Superior temporal gyrus (tissue), 1 donor: ENCODE measurements around the gene DNLZ.
A peak's percentile ranks its signal among the peaks of the same experiment; 100 is the strongest.
"Not testable (repeated sequence)": the region's sequence is repeated elsewhere in the genome, so short reads cannot be mapped to it uniquely, and the experiment has no call there.

Source experiments
- DNase-seq: peaks from one replicate; pipeline ENCODE4 v3.0.0-alpha.2; 2016; ENCODE audit errors: extremely low spot score

The DNLZ gene

GRCh38 chr9:136363106-136363948 lies at the start of gene DNLZ:
TSS of gene DNLZ (minus strand) at chr9:136363744. CDS start at chr9:136363714, 30 bp downstream.
- peak; percentile 88 for DNase-seq

- DNase-seq: no peak
Measured at GRCh38 chr9:136412962-136413361, 49.4 kb upstream of the DNLZ start.

- no peak for DNase-seq
Measured at GRCh38 chr9:136411378-136411777, 47.8 kb upstream of the DNLZ start.

- peak; percentile 96 for DNase-seq
Measured at GRCh38 chr9:136410500-136411287, 47.1 kb upstream of the DNLZ start, which contains the start of the genes ENTR1 and PMPCA. TSS of gene ENTR1 (minus strand) at chr9:136410614. CDS start at chr9:136410397, 217 bp downstream. TSS of gene PMPCA (plus strand) at chr9:136410658. CDS start at chr9:136410669, 11 bp downstream.

GRCh38 chr9:136409557-136410455 lies 46.3 kb upstream of the DNLZ start:
- peak; percentile 17 for DNase-seq

GRCh38 chr9:136407911-136408310 lies 44.4 kb upstream of the DNLZ start:
- no peak for DNase-seq

- not testable (repeated sequence) for DNase-seq
Measured at GRCh38 chr9:136407061-136407460, 43.5 kb upstream of the DNLZ start.

GRCh38 chr9:136405904-136406303 lies 42.4 kb upstream of the DNLZ start:
- not testable (repeated sequence) for DNase-seq

- no peak for DNase-seq
Measured at GRCh38 chr9:136405481-136405880, 41.9 kb upstream of the DNLZ start.

- DNase-seq: no peak
Measured at GRCh38 chr9:136404801-136405136, 41.2 kb upstream of the DNLZ start.

- DNase-seq: no peak
Measured at GRCh38 chr9:136403915-136404800, 40.6 kb upstream of the DNLZ start.

- no peak for DNase-seq
Measured at GRCh38 chr9:136403538-136403914, 40.0 kb upstream of the DNLZ start.

- DNase-seq: no peak
Measured at GRCh38 chr9:136402067-136402466, 38.5 kb upstream of the DNLZ start.

- DNase-seq: no peak
Measured at GRCh38 chr9:136401173-136401922, 37.8 kb upstream of the DNLZ start.

- DNase-seq: peak; percentile 84
Measured at GRCh38 chr9:136400038-136400834, 36.7 kb upstream of the DNLZ start, which contains the start of gene SNAPC4. TSS of gene SNAPC4 (minus strand) at chr9:136400170. CDS start at chr9:136398428, 1,742 bp downstream.

- DNase-seq: no peak
Measured at GRCh38 chr9:136399176-136400037, 35.9 kb upstream of the DNLZ start.

GRCh38 chr9:136398286-136398685 lies 34.7 kb upstream of the DNLZ start:
- no peak for DNase-seq

GRCh38 chr9:136397643-136398042 lies 34.1 kb upstream of the DNLZ start:
- no peak for DNase-seq
